K562 (cell line): ENCODE data around the gene IGF2. TPM values are rescaled to one million over a fixed set of nuclear protein-coding genes. Genes with fewer than 3 reads are reported as not detected.
"Not testable (repeated sequence)": the region's sequence is repeated elsewhere in the genome, so short reads cannot be mapped to it uniquely, and the experiment has no call there.

Experiments
- ATAC-seq: fragments of 200-7000 bp; cut with Tn5 transposase; 3 replicates; pipeline ENCODE4 v1.9.1; 2020; ENCODE audit warnings: moderate library complexity
- BruUV-seq: library from RNA; stranded (reverse); fragments of 400-500 nt; replicated peaks from 2 replicates; lab custom pipeline; 2021; lab: Mats Ljungman, UMichigan
- CTCF ChIA-PET: fragments of 300-600 bp; formaldehyde crosslinking; extraction: SDS; loops from one replicate; lab custom pipeline; 2021; ENCODE audit warnings: low intra/inter-chr PET ratio; lab: Yijun Ruan, JAX
- POLR2A ChIA-PET: fragments of 300-600, 350-650 bp; sonication (Branson Sonifier 250); formaldehyde crosslinking; extraction: SDS; loops from one replicate; lab custom pipeline; 2021; ENCODE audit warnings: antibody characterized with exemption, inconsistent platforms; lab: Yijun Ruan, JAX
- DNase-seq, 4 experiments: peaks; one replicate each; pipeline versions ENCODE4 v3.0.0 to v3.0.0-alpha.2; 2011 to 2018; ENCODE audit warnings: low spot score in 3 of 4, mixed read lengths in 3 of 4; ENCODE audit errors: extremely low read depth in 1 of 4
- FAIRE-seq: peaks from 2 replicates; lab custom pipeline; 2011; peaks lifted over from hg19 to GRCh38; lab: Jason Lieb, UNC
- H2AFZ ChIP-seq: 2 replicates; pipeline ENCODE4 v1.6.0; 2011; ENCODE audit warnings: low read depth, low read length, control low read depth, inconsistent platforms
- H3K27ac ChIP-seq: fragments of 200-600 bp; 3 replicates; pipeline ENCODE4 v1.8.0; 2011; ENCODE audit warnings: low read depth, mild to moderate bottlenecking, control low read depth, inconsistent platforms, low read length, moderate library complexity, mixed read lengths; ENCODE audit errors: extremely low read depth
- H3K27me3 ChIP-seq, 2 experiments: fragments of 300-600 bp in 1 of 2; 2 replicates in 1 of 2; 3 replicates in 1 of 2; pipeline versions ENCODE4 v1.6.0 to v1.8.0; 2011; ENCODE audit warnings: inconsistent platforms in 2 of 2, low read length in 2 of 2, mild to moderate bottlenecking in 1 of 2, mixed read lengths in 1 of 2, moderate library complexity in 1 of 2; ENCODE audit not compliant: control insufficient read depth in 2 of 2, insufficient read depth in 2 of 2
- H3K36me3 ChIP-seq: fragments of 300-600 bp; 3 replicates; pipeline ENCODE4 v1.8.0; 2011; ENCODE audit warnings: mild to moderate bottlenecking, low read length, inconsistent platforms; ENCODE audit not compliant: control insufficient read depth, insufficient read depth
- H3K4me1 ChIP-seq, 2 experiments: fragments of 200-600 bp in 1 of 2; replicated peaks in 1 of 2; 2 replicates in 1 of 2; 3 replicates in 1 of 2; pipeline versions ENCODE4 v1.5.1 to v1.8.0; 2011; ENCODE audit warnings: inconsistent platforms in 2 of 2, low read length in 2 of 2, mild to moderate bottlenecking in 1 of 2, mixed read lengths in 1 of 2, moderate library complexity in 1 of 2; ENCODE audit not compliant: control insufficient read depth in 2 of 2, insufficient read depth in 2 of 2
- H3K4me2 ChIP-seq: 2 replicates; pipeline ENCODE4 v1.6.1; 2011; ENCODE audit warnings: low read length, control low read depth, inconsistent platforms, mixed read lengths; ENCODE audit not compliant: insufficient read depth
- H3K4me3 ChIP-seq: fragments of 200-600 bp; sonication (generic), shearing (Covaris generic); 2 replicates; pipeline ENCODE4 v1.5.1; 2016; ENCODE audit warnings: control low read depth, inconsistent platforms
- H3K79me2 ChIP-seq: fragments of 200-600 bp; 3 replicates; pipeline ENCODE4 v1.8.0; 2011; ENCODE audit warnings: low read length, inconsistent platforms; ENCODE audit not compliant: control insufficient read depth, insufficient read depth
- H3K9ac ChIP-seq, 2 experiments: 2 replicates each; pipeline versions ENCODE4 v1.6.0 to v1.6.1; 2011; ENCODE audit warnings: low read depth in 2 of 2, low read length in 2 of 2, control low read depth in 1 of 2, inconsistent platforms in 1 of 2, mild to moderate bottlenecking in 1 of 2, mixed read lengths in 1 of 2; ENCODE audit not compliant: insufficient read depth in 1 of 2
- H3K9me1 ChIP-seq: one replicate; pipeline ENCODE4 v1.6.0; 2011; ENCODE audit warnings: inconsistent platforms, mild to moderate bottlenecking, low read length, moderate library complexity; ENCODE audit not compliant: control insufficient read depth, insufficient read depth
- H3K9me3 ChIP-seq: replicated peaks from 2 replicates; pipeline ENCODE4 v1.5.1; 2011; ENCODE audit warnings: low read depth, low read length, inconsistent platforms; ENCODE audit not compliant: control insufficient read depth, insufficient read depth
- H4K20me1 ChIP-seq: replicated peaks from 2 replicates; pipeline ENCODE4 v1.6.1; 2011; ENCODE audit warnings: low read length, inconsistent platforms, mixed read lengths; ENCODE audit not compliant: control insufficient read depth, insufficient read depth
- E2F3 ChIP-seq: fragments of 250-450 bp; sonication (Bioruptor Pico); IDR thresholded peaks from 2 replicates; pipeline ENCODE4 v1.4.0; 2020; ENCODE audit warnings: mild to moderate bottlenecking
- EGR1 ChIP-seq: fragments of 450-650 bp; conservative IDR thresholded peaks from 2 replicates; pipeline ENCODE4 v1.6.1; 2017; ENCODE audit warnings: mild to moderate bottlenecking
- MAX ChIP-seq: sonication (generic); formaldehyde crosslinking; IDR thresholded peaks from 2 replicates; pipeline ENCODE4 v1.9.0; 2022; ENCODE audit warnings: mild to moderate bottlenecking, missing genetic modification reagents
- ZNF41 ChIP-seq: fragments of 250-450 bp; sonication (Bioruptor Pico); conservative IDR thresholded peaks from 2 replicates; pipeline ENCODE4 v1.4.0; 2020; ENCODE audit warnings: mild to moderate bottlenecking
- WGBS: fragments of 100-300 bp; shearing (Covaris generic); methylation state at CpG from one replicate; pipeline ENCODE4 v1.1.6; 2016; ENCODE audit warnings: low coverage, mixed read lengths; ENCODE audit not compliant: insufficient coverage; ENCODE audit errors: missing lambda C conversion rate; 5-methylcytosine and 5-hydroxymethylcytosine counted together
- in situ Hi-C: fragments of 300-500 bp; cut with MboI; formaldehyde crosslinking; loops from 4 replicates; pipeline ENCODE4 v1.15.0; 2018; ENCODE audit warnings: inconsistent platforms, mixed read lengths
- intact Hi-C: fragments of 100-400 bp; cut with micrococcal nuclease; formaldehyde crosslinking; loops from 2 replicates; pipeline ENCODE4 v1.14.2; 2022
- polyA plus RNA-seq, 8 experiments: library from polyadenylated mRNA; depleted of rRNA in 4 of 8; stranded (reverse) in 5 of 8; unstranded in 3 of 8; fragments of >200 nt; fragmentation: Nextera tagmentation in 2 of 8; fragmentation: Illumina TruSeq in 1 of 8; extraction: Ambion mirVana in 2 of 8; extraction: Trizol in 1 of 8; gene quantifications; 2 replicates each; pipeline versions ENCODE4 v1.2.1 to v1.2.3, GENCODE V29; 2011 to 2014; ENCODE audit warnings: inconsistent platforms in 1 of 8, missing spikeins in 1 of 8
- total RNA-seq, 7 experiments: library from RNA; depleted of rRNA in 6 of 7; stranded (reverse); fragments of >200 nt in 6 of 7; fragmentation: Illumina TruSeq in 2 of 7; extraction: Trizol in 2 of 7; gene quantifications; 2 replicates each; pipeline versions ENCODE4 v1.2.1 to v1.2.3, GENCODE V29; 2011 to 2021; ENCODE audit warnings: low replicate concordance in 1 of 7

IGF2 gene
- total and polyA plus RNA-seq, 9 of the 15 experiments (the other 6 are each of a cell fraction or from before 2014, with no cell fraction given): 0.16 TPM; not detected in 8

GRCh38 chr11:2126520-2127085, 12.6 kb downstream of the IGF2 start:
- FAIRE-seq (no peak), ATAC-seq (no peak), DNase-seq (no peak)
- intact Hi-C loops: no loop called here
- Histone ChIP-seq H3K4me3 (no peak overlapping the region), H3K79me2 (no peaks in the 10 kb centered on the region), H3K36me3 (no peaks in the 10 kb centered on the region), H3K27me3 (peaks cover 0 to 11% of the 10 kb centered on the region in 2 experiments; a peak in 2 of 5 replicates), H3K27ac (no peak overlapping the region)
- WGBS: 0% methylated on average over 1 of the region's 2 CpGs
- no TSS peak for BruUV-seq
- CTCF ChIA-PET: no interaction called here
- TF ChIP-seq ZNF41 (CRISPR knock-in tag): no peak
- TF ChIP-seq EGR1: peak; percentile 41; the same call in 1 of the 2 replicates
- no peak for TF ChIP-seq E2F3 (CRISPR knock-in tag)
- TF ChIP-seq, all 486 proteins: peak for 1
- Histone ChIP-seq H3K9ac (no peak overlapping the region), H3K9me3 (0 out of 2 replicates have a peak, but pooled peaks cover 3% of the 10 kb centered on the region), H3K4me1 (no peaks in the 10 kb centered on the region), H2AFZ (no peak overlapping the region), H4K20me1 (no peaks in the 10 kb centered on the region), H3K4me2 (no peak overlapping the region), H3K9me1 (no peaks in the 10 kb centered on the region)
- POLR2A ChIA-PET: no interaction called here
- in situ Hi-C loops: no loop called here

GRCh38 chr11:2124736-2125484, 14.3 kb downstream of the IGF2 start:
- FAIRE-seq, DNase-seq, H3K9me1 ChIP-seq, BruUV-seq, intact Hi-C loops, H3K4me3 ChIP-seq, H4K20me1 ChIP-seq, in situ Hi-C loops, H3K4me2 ChIP-seq, H2AFZ ChIP-seq, CTCF ChIA-PET, H3K36me3 ChIP-seq, ATAC-seq, H3K9me3 ChIP-seq, H3K4me1 ChIP-seq, H3K27ac ChIP-seq, H3K9ac ChIP-seq, H3K79me2 ChIP-seq: not testable (repeated sequence)
- POLR2A ChIA-PET: interaction anchor here (1.2 kb wide), 1 partner anchor 9 kb away, joined by 3 read pairs; no protein-coding TSS in a partner anchor
- peak; percentile 48; the same call in 1 of the 2 replicates for TF ChIP-seq MAX (CRISPR knock-in tag)
- H3K27me3 ChIP-seq: peaks cover 0 to 12% of the 10 kb centered on the region in 2 experiments; a peak in 2 of 5 replicates
- 19% methylated on average over 7 of the region's 10 CpGs for WGBS
